ENCODE results near the gene DIP2C. TPM values are rescaled to one million over a fixed set of nuclear protein-coding genes. Genes with fewer than 3 reads are reported as not detected.
"Not testable (repeated sequence)": the region's sequence is repeated elsewhere in the genome, so short reads cannot be mapped to it uniquely, and the experiment has no call there.

DIP2C gene
- total RNA-seq, 1 experiment from 2014 or later = 11.0 TPM

- ATAC-seq (peak; percentile 84), DNase-seq (ENCODE audit: low spot score) (peak; percentile 33)
- TF ChIP-seq ZNF219 (CRISPR knock-in tag; IDR thresholded peaks at IDR 0.05; ENCODE audit: borderline replicate concordance) (no peak), ZBTB43 (CRISPR knock-in tag; IDR thresholded peaks at IDR 0.05) (no peak), NFYB (CRISPR knock-in tag; conservative IDR thresholded peaks at IDR 0.05; ENCODE audit: low read depth) (no peak), ZNF138 (CRISPR knock-in tag; conservative IDR thresholded peaks at IDR 0.05) (no peak), ATF3 (CRISPR knock-in tag; conservative IDR thresholded peaks at IDR 0.05) (no peak), ZNF121 (CRISPR knock-in tag; IDR thresholded peaks at IDR 0.05) (no peak), ETV6 (CRISPR knock-in tag; IDR thresholded peaks at IDR 0.05) (no peak), ZBTB21 (CRISPR knock-in tag; IDR thresholded peaks at IDR 0.05; ENCODE audit: borderline replicate concordance) (no peak), NR2C2 (CRISPR knock-in tag; IDR thresholded peaks at IDR 0.05) (no peak)
- TF ChIP-seq, protein P1, sequence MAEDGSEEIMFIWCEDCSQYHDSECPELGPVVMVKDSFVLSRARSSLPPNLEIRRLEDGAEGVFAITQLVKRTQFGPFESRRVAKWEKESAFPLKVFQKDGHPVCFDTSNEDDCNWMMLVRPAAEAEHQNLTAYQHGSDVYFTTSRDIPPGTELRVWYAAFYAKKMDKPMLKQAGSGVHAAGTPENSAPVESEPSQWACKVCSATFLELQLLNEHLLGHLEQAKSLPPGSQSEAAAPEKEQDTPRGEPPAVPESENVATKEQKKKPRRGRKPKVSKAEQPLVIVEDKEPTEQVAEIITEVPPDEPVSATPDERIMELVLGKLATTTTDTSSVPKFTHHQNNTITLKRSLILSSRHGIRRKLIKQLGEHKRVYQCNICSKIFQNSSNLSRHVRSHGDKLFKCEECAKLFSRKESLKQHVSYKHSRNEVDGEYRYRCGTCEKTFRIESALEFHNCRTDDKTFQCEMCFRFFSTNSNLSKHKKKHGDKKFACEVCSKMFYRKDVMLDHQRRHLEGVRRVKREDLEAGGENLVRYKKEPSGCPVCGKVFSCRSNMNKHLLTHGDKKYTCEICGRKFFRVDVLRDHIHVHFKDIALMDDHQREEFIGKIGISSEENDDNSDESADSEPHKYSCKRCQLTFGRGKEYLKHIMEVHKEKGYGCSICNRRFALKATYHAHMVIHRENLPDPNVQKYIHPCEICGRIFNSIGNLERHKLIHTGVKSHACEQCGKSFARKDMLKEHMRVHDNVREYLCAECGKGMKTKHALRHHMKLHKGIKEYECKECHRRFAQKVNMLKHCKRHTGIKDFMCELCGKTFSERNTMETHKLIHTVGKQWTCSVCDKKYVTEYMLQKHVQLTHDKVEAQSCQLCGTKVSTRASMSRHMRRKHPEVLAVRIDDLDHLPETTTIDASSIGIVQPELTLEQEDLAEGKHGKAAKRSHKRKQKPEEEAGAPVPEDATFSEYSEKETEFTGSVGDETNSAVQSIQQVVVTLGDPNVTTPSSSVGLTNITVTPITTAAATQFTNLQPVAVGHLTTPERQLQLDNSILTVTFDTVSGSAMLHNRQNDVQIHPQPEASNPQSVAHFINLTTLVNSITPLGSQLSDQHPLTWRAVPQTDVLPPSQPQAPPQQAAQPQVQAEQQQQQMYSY (CRISPR knock-in tag; IDR thresholded peaks at IDR 0.05) = no peak
- TF ChIP-seq, protein P2, sequence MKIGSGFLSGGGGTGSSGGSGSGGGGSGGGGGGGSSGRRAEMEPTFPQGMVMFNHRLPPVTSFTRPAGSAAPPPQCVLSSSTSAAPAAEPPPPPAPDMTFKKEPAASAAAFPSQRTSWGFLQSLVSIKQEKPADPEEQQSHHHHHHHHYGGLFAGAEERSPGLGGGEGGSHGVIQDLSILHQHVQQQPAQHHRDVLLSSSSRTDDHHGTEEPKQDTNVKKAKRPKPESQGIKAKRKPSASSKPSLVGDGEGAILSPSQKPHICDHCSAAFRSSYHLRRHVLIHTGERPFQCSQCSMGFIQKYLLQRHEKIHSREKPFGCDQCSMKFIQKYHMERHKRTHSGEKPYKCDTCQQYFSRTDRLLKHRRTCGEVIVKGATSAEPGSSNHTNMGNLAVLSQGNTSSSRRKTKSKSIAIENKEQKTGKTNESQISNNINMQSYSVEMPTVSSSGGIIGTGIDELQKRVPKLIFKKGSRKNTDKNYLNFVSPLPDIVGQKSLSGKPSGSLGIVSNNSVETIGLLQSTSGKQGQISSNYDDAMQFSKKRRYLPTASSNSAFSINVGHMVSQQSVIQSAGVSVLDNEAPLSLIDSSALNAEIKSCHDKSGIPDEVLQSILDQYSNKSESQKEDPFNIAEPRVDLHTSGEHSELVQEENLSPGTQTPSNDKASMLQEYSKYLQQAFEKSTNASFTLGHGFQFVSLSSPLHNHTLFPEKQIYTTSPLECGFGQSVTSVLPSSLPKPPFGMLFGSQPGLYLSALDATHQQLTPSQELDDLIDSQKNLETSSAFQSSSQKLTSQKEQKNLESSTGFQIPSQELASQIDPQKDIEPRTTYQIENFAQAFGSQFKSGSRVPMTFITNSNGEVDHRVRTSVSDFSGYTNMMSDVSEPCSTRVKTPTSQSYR (CRISPR knock-in tag; IDR thresholded peaks at IDR 0.05) = no peak
- TF ChIP-seq, protein P3, sequence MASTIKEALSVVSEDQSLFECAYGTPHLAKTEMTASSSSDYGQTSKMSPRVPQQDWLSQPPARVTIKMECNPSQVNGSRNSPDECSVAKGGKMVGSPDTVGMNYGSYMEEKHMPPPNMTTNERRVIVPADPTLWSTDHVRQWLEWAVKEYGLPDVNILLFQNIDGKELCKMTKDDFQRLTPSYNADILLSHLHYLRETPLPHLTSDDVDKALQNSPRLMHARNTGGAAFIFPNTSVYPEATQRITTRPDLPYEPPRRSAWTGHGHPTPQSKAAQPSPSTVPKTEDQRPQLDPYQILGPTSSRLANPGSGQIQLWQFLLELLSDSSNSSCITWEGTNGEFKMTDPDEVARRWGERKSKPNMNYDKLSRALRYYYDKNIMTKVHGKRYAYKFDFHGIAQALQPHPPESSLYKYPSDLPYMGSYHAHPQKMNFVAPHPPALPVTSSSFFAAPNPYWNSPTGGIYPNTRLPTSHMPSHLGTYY (CRISPR knock-in tag; IDR thresholded peaks at IDR 0.05) = no peak
- Mint-ChIP-seq H3K27ac (peak overlapping the region; percentile 53; the same call in 1 of the 2 replicates), H3K36me3 (no peaks in the 10 kb centered on the region), H3K4me1 (peaks cover 12% of the 10 kb centered on the region), H3K9me3 (no peaks in the 10 kb centered on the region), H3K4me3 (no peak overlapping the region), H3K27me3 (ENCODE audit: low read depth) (no peaks in the 10 kb centered on the region)
- ChIA-PET CTCF (interaction anchor here (0.6 to 1.5 kb wide), 5 partner anchors 9 to 177 kb away, joined by 3 to 5 read pairs (median 3); no protein-coding TSS in a partner anchor), POLR2A (no interaction called here)
Observed at GRCh38 chr10:585502-585901, 104.0 kb downstream of the DIP2C start.

- CTCF ChIA-PET = interaction anchor here (1.0 to 1.5 kb wide), 3 partner anchors 18 to 176 kb away, joined by 3 to 5 read pairs (median 3); no protein-coding TSS in a partner anchor
- POLR2A ChIA-PET; ATAC-seq; H3K27me3 Mint-ChIP-seq (ENCODE audit: low read depth); H3K4me3 Mint-ChIP-seq; DNase-seq (ENCODE audit: low spot score); H3K9me3 Mint-ChIP-seq; H3K36me3 Mint-ChIP-seq: not testable (repeated sequence)
- peak overlapping the region; percentile 2; the same call in 1 of the 2 replicates for H3K27ac Mint-ChIP-seq
- peaks cover 12% of the 10 kb centered on the region for H3K4me1 Mint-ChIP-seq
Observed at GRCh38 chr10:584497-585290, 104.8 kb downstream of the DIP2C start.

Measured in WTC11 (cell line).